Raji (cell line): ENCODE results near the gene CAMKMT.

ENCODE experiments used
- POLR2A ChIP-seq: IDR thresholded peaks from 2 replicates; pipeline ENCODE4 v1.6.1; 2011; ENCODE audit warnings: low read depth, low read length, control low read depth; ENCODE audit not compliant: insufficient read depth

The CAMKMT gene

GRCh38 chr2:44361330-44362206, at the start of gene CAMKMT, which contains the start of gene PREPL:
Gene CAMKMT, plus strand, starts transcription at chr2:44361947.
Gene PREPL, minus strand, starts transcription at chr2:44361494. Its CDS starts 15,152 bp downstream, at chr2:44346342.
- TF ChIP-seq POLR2A, result peak; percentile 95

GRCh38 chr2:44314362-44314761, 47.4 kb upstream of the CAMKMT start:
- TF ChIP-seq POLR2A, result no peak

- no peak for TF ChIP-seq POLR2A
Measured at GRCh38 chr2:44315945-44316344, 45.8 kb upstream of the CAMKMT start.

GRCh38 chr2:44320832-44321231, 40.9 kb upstream of the CAMKMT start:
- no peak for TF ChIP-seq POLR2A

- TF ChIP-seq POLR2A, result no peak
Measured at GRCh38 chr2:44321360-44321759, 40.4 kb upstream of the CAMKMT start.

GRCh38 chr2:44324971-44325426, 36.7 kb upstream of the CAMKMT start:
- TF ChIP-seq POLR2A, result no peak

- no peak for TF ChIP-seq POLR2A
Measured at GRCh38 chr2:44325897-44326296, 35.9 kb upstream of the CAMKMT start.

- TF ChIP-seq POLR2A, result no peak
Measured at GRCh38 chr2:44326548-44327264, 35.0 kb upstream of the CAMKMT start.

GRCh38 chr2:44328750-44329149, 33.0 kb upstream of the CAMKMT start:
- TF ChIP-seq POLR2A, result no peak

- no peak for TF ChIP-seq POLR2A
Measured at GRCh38 chr2:44329343-44329742, 32.4 kb upstream of the CAMKMT start.

- TF ChIP-seq POLR2A, result no peak
Measured at GRCh38 chr2:44330801-44331200, 30.9 kb upstream of the CAMKMT start.

GRCh38 chr2:44333994-44334393, 27.8 kb upstream of the CAMKMT start:
- no peak for TF ChIP-seq POLR2A

- no peak for TF ChIP-seq POLR2A
Measured at GRCh38 chr2:44335806-44336538, 25.8 kb upstream of the CAMKMT start.

GRCh38 chr2:44342854-44343253, 18.9 kb upstream of the CAMKMT start:
- no peak for TF ChIP-seq POLR2A

- no peak for TF ChIP-seq POLR2A
Measured at GRCh38 chr2:44347526-44347925, 14.2 kb upstream of the CAMKMT start.

GRCh38 chr2:44348400-44348799, 13.3 kb upstream of the CAMKMT start:
- TF ChIP-seq POLR2A, result no peak

- TF ChIP-seq POLR2A, result no peak
Measured at GRCh38 chr2:44349506-44349905, 12.2 kb upstream of the CAMKMT start.
